HFF-Myc (cell line): Measurements from ENCODE around the gene KYAT1.

Source experiments
- DNase-seq: peaks from one replicate; pipeline ENCODE4 v3.0.0-alpha.2; 2011; ENCODE audit warnings: low read depth; ENCODE audit errors: extremely low read depth
- H3K4me3 ChIP-seq: replicated peaks from 2 replicates; pipeline ENCODE4 v1.5.1; 2011; ENCODE audit warnings: low read depth, mild to moderate bottlenecking, control low read depth, low read length
- TF ChIP-seq, protein P1 (sequence below): IDR thresholded peaks from 2 replicates; pipeline ENCODE4 v1.5.1; 2012; ENCODE audit warnings: mild to moderate bottlenecking, low read depth, low read length, control low read depth; ENCODE audit errors: missing control alignments

The KYAT1 gene

GRCh38 chr9:128913995-128914772 is 32.4 kb upstream of the KYAT1 start:
- H3K4me3 ChIP-seq = no peak overlapping the region
- TF ChIP-seq, protein P1, sequence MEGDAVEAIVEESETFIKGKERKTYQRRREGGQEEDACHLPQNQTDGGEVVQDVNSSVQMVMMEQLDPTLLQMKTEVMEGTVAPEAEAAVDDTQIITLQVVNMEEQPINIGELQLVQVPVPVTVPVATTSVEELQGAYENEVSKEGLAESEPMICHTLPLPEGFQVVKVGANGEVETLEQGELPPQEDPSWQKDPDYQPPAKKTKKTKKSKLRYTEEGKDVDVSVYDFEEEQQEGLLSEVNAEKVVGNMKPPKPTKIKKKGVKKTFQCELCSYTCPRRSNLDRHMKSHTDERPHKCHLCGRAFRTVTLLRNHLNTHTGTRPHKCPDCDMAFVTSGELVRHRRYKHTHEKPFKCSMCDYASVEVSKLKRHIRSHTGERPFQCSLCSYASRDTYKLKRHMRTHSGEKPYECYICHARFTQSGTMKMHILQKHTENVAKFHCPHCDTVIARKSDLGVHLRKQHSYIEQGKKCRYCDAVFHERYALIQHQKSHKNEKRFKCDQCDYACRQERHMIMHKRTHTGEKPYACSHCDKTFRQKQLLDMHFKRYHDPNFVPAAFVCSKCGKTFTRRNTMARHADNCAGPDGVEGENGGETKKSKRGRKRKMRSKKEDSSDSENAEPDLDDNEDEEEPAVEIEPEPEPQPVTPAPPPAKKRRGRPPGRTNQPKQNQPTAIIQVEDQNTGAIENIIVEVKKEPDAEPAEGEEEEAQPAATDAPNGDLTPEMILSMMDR = no peak
- no peak for DNase-seq

- DNase-seq = no peak
- TF ChIP-seq, protein P1 = no peak
- no peak overlapping the region for H3K4me3 ChIP-seq
These were observed 31.5 kb upstream of the KYAT1 start for GRCh38 chr9:128913048-128913900.

DNA sequence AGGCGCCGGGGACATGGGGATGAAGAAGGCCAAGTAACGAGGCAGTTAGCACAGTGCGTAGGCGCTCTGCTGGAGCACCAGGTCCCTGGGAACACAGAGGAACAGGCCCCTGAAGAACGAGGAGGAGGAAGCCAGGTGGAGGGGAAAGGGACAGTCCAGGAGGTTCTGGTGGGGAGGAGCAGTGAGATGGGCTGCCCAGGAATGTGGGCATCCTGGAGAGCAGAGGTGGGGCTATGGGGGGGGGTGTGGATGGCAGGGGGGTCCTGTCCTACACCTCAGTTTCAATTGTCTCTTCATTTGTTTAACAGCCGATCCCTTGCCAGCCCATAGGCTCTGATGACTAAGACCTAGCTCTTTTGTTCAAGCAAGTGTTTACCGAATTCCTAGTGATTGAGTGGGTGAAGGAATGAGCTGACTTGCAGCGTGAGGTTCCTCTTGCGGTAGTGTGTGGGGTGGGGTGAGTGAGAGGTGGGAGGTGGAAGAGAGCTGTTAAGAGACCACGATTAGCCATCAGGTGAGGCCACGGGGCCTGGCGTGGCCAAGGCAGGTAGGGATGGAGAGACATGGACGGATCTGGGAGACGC is 30.6 kb upstream of the KYAT1 start:
- TF ChIP-seq, protein P1 = no peak
- no peak for DNase-seq
- no peak overlapping the region for H3K4me3 ChIP-seq

DNA sequence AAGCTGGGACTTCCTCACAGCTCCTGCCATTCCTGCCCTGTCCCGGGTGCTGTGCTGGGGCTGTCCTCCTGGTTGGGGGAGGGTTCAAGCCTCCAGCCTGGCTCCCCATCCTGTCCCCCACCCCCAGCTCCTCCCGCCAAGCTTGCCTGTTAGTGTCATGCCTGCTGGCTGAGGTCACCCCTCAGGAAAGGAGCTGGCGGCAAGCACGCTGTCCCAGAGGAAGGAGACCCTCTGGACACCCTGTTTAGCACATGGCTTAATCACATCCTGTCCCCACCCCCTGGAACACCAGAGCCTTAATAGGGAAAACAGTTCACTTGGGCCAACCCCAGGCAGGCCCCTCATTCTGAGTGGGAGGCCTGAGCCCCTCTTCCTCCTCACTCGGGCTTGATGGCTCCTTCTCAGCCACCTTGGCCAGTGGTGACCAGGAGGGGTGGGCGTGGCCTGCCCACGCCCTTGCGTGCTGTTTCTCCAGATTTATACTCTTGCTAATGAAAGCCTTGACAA is 29.8 kb upstream of the KYAT1 start:
- DNase-seq = no peak
- TF ChIP-seq, protein P1 = no peak
- no peak overlapping the region for H3K4me3 ChIP-seq

- TF ChIP-seq, protein P1 = no peak
These were observed 29.2 kb upstream of the KYAT1 start for GRCh38 chr9:128910906-128911305.

DNA sequence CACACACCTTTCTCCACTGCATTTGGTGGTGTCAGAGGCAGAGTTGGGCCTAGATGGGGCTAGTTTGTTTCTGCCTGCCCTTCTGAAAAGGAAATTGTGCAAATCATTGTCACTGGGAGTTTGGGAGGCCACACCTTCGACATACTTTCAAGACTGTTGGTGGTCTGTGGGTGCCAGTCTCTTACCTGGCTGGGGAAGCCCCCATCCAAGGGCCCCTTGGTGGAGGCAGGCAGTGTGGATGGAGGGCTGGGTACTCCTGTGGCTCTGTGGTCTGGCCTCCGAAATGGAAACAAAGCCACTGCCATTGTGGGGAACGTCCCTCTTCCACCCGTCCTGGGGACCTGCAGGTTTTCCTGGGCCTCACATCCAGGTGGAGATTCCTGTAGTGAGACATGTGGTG is 28.1 kb upstream of the KYAT1 start:
- DNase-seq = no peak
- no peak overlapping the region for H3K4me3 ChIP-seq
- TF ChIP-seq, protein P1 = no peak

More at GRCh38 chr9:128910906-128911305, 29.2 kb upstream of the KYAT1 start:
- no peak overlapping the region for H3K4me3 ChIP-seq
- DNase-seq = no peak
